GM12872 (cell line): ENCODE data around the gene MRM1.

Experiments
- CTCF ChIP-seq: IDR thresholded peaks from 3 replicates; pipeline ENCODE4 v1.5.1; 2011; ENCODE audit warnings: low read depth, mild to moderate bottlenecking, low read length, moderate library complexity; ENCODE audit not compliant: insufficient read depth

Gene MRM1

GRCh38 chr17:36601303-36602029 lies at the start of gene MRM1:
TSS of gene MRM1 (plus strand) at chr17:36601583. CDS start at chr17:36601811, 228 bp downstream.
- no peak; the same call in 2 of the 3 replicates for TF ChIP-seq CTCF

- no peak for TF ChIP-seq CTCF
Observed at GRCh38 chr17:36553459-36553858, 47.9 kb upstream of the MRM1 start.

GRCh38 chr17:36566081-36566480 lies 35.3 kb upstream of the MRM1 start:
- TF ChIP-seq CTCF = no peak

- no peak for TF ChIP-seq CTCF
Observed at GRCh38 chr17:36575028-36575427, 26.4 kb upstream of the MRM1 start.

- TF ChIP-seq CTCF = no peak
Observed at GRCh38 chr17:36576793-36577192, 24.6 kb upstream of the MRM1 start.

GRCh38 chr17:36578671-36579070 lies 22.7 kb upstream of the MRM1 start:
- no peak for TF ChIP-seq CTCF

GRCh38 chr17:36583787-36584186 lies 17.6 kb upstream of the MRM1 start:
- TF ChIP-seq CTCF = no peak
